ENCODE measurements around the gene EFHC1. TPM values are rescaled to one million over a fixed set of nuclear protein-coding genes. Genes with fewer than 3 reads are reported as not detected.
A peak's percentile ranks its signal among the peaks of the same experiment; 100 is the strongest.

EFHC1 gene
- total and polyA plus RNA-seq, 12 donors: 3.3 to 14.3 (median 5.8) TPM

DNA sequence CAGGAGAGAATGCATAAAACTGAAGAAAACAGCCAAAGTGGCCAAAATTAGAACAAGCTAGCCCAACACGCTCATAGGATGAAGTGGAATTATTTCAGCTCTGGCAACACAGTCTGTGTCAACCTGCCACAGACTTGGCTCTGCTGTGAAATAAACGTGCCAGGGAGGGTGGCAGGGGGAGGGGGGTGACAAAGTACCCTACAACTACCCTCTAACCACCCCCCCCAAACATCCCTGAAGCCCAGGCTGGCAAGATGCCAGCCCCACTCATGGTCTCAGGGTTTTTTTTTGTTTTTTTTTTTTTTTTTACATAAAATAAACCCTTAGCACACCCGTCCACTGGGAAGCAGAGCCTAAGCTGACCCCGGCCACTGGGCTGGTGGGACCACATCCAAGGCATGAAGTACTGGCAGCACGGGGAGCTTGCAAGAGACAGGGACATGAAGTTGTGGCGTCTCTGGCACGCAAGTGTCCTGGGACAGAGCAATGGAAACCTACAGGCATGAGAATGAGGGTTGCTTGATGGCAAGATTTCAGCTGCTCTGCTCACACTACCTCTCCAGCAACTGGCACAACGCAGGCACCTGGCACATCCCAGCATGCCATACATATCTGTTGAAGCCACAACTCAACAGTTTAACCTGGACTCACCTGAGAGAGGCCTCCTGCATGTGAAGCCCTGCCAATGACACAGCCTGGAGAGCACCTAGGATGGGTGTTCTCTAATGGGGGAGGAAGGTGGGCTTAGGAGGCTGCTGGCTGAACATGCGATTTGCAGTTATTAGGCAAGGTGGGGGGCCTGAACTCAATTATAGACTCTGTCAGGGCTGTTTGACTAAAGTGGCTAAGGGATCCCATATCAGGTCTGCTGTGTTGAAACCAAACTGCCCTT lies 80.3 kb downstream of the EFHC1 start:
- ATAC-seq (peak in 5 of 8 donors; percentile 13 to 51 (median 20)), DNase-seq (peak in 1 of 2 donors; percentile 48)
- no peak overlapping the region for H3K4me3 ChIP-seq
- H3K27me3 ChIP-seq: no peaks in the 10 kb centered on the region
- peaks cover 0 to 50% (median 13%) of the 10 kb centered on the region in 9 donors for H3K36me3 ChIP-seq
- H3K27ac ChIP-seq: peak overlapping the region; percentile 62 to 90 (median 84)
- peaks cover 27 to 86% (median 64%) of the 10 kb centered on the region in 9 donors for H3K4me1 ChIP-seq
- intact Hi-C loops (cut with DNase I): loop anchor here in 7 of 10 donors (5.0 kb wide), 3 partner anchors 77 to 97 kb away; partner anchors contain the start of gene TRAM2 (in 6 of the 7)
- H3K9me3 ChIP-seq: no peaks in the 10 kb centered on the region
- WGBS, 2 donors: 49 to 61% methylated on average over 9 of the region's 9 CpGs
- TF ChIP-seq, protein P1, sequence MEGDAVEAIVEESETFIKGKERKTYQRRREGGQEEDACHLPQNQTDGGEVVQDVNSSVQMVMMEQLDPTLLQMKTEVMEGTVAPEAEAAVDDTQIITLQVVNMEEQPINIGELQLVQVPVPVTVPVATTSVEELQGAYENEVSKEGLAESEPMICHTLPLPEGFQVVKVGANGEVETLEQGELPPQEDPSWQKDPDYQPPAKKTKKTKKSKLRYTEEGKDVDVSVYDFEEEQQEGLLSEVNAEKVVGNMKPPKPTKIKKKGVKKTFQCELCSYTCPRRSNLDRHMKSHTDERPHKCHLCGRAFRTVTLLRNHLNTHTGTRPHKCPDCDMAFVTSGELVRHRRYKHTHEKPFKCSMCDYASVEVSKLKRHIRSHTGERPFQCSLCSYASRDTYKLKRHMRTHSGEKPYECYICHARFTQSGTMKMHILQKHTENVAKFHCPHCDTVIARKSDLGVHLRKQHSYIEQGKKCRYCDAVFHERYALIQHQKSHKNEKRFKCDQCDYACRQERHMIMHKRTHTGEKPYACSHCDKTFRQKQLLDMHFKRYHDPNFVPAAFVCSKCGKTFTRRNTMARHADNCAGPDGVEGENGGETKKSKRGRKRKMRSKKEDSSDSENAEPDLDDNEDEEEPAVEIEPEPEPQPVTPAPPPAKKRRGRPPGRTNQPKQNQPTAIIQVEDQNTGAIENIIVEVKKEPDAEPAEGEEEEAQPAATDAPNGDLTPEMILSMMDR (IDR thresholded peaks at IDR 0.05): no peak

- intact Hi-C loops (cut with DNase I): loop anchor here in 7 of 10 donors (2.0 to 5.0 kb wide), 4 partner anchors 75 to 95 kb away; partner anchors contain the start of gene TRAM2 (in 6 of the 7)
- Histone ChIP-seq H3K4me1 (peaks cover 26 to 84% (median 60%) of the 10 kb centered on the region in 9 donors), H3K27me3 (no peaks in the 10 kb centered on the region), H3K27ac (peak overlapping the region in 5 of 10 donors; percentile 75 to 91 (median 79)), H3K9me3 (no peaks in the 10 kb centered on the region), H3K36me3 (peaks cover 0 to 66% (median 20%) of the 10 kb centered on the region in 9 donors), H3K4me3 (no peak overlapping the region)
- no peak for ATAC-seq
- TF ChIP-seq, protein P1 (IDR thresholded peaks at IDR 0.05): no peak
- 85 to 88% methylated on average over 20 of the region's 20 CpGs for WGBS, 2 donors
- DNase-seq: no peak
These were observed 82.3 kb downstream of the EFHC1 start for GRCh38 chr6:52502306-52503029.

GRCh38 chr6:52503323-52503747 lies 83.2 kb downstream of the EFHC1 start:
- Histone ChIP-seq H3K36me3 (peaks cover 0 to 75% (median 24%) of the 10 kb centered on the region in 9 donors), H3K4me3 (no peak overlapping the region), H3K9me3 (no peaks in the 10 kb centered on the region), H3K27ac (peak overlapping the region; percentile 50 to 91 (median 80)), H3K27me3 (no peaks in the 10 kb centered on the region), H3K4me1 (peaks cover 19 to 82% (median 56%) of the 10 kb centered on the region in 9 donors)
- TF ChIP-seq, protein P1 (IDR thresholded peaks at IDR 0.05): peak in 4 of 9 donors; percentile 15 to 40 (median 20)
- DNase-seq (peak; percentile 37 to 47), ATAC-seq (peak in 1 of 8 donors; percentile 0)
- WGBS, 2 donors: 61 to 65% methylated on average over 5 of the region's 5 CpGs
- intact Hi-C loops (cut with DNase I): loop anchor here in 7 of 10 donors (2.0 to 5.0 kb wide), 4 partner anchors 74 to 94 kb away; partner anchors contain the start of gene TRAM2 (in 6 of the 7)
